Stimulated activated CD8-positive, alpha-beta memory T cell treated with anti-CD3 and anti-CD28 coated beads, Interleukin-12 subunit alpha, Interleukin-12 subunit beta, amount 100 ng/mL, for 24 hours (primary cell): ENCODE measurements around the gene MYH6.

Experiments used
- DNase-seq: peaks from one replicate; pipeline ENCODE4 v3.0.0-alpha.2; 2020; ENCODE audit errors: extremely low read depth

MYH6 gene

DNA sequence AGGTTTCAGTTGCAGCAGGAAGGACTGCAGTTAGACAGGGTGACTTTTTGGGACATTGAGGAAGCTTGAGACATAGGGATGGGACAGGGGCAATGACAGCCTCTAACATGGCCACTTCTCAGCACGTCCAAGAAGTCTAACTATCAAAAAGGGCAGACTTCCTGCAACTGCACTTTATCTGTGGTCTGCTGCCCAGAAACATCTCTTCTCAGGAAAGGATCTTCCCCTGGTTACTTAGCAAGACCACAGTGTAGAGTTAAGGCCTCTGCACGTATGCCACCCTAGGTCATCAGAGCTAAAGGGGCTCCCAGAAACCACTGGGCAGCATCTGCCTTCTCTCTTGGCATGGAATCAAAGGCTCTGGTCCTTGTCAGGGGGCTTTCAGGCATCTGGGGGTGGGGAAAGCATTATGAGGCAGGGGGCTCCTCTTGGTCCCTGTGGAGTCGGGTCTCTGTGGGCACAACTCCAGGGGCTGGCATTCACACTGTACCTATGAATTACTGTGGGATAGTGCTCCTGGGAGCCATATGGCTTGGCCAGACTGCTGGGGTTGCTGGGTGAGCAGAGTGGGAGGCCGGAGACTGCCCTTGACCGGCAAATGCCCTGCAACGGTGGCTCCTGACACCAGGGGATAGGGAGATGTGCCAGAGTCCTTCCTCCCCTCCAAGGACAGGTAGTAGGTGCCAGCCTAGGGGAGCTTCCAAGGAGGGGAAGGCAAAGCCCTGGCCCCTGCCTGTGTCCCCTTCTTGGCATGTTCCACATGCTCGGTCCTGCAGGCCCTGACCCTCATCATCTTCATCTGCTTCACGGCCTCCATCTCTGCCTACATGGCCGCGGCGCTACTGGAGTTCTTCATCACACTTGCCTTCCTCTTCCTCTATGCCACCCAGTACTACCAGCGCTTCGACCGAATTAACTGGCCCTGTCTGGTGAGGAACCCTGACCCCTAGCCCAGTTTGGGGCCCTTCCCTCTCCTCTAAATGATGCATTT lies 30.2 kb downstream of the MYH6 start:
- no peak for DNase-seq

DNA sequence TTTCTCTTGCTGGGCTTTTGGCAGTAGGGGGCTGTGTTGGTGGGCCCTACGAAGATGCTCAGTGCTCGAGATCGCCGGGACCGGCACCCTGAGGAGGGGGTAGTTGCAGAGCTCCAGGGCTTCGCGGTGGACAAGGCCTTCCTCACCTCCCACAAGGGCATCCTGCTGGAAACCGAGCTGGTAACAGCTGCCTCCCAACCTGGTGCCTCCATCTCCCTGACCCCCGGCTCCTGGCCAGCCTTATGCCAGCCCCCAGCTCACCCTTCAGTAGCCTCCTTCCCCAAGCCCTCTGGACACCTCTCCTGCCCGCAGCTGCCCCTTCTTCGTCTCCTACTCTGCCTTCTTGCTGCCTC lies 30.9 kb downstream of the MYH6 start:
- DNase-seq, result no peak

DNA sequence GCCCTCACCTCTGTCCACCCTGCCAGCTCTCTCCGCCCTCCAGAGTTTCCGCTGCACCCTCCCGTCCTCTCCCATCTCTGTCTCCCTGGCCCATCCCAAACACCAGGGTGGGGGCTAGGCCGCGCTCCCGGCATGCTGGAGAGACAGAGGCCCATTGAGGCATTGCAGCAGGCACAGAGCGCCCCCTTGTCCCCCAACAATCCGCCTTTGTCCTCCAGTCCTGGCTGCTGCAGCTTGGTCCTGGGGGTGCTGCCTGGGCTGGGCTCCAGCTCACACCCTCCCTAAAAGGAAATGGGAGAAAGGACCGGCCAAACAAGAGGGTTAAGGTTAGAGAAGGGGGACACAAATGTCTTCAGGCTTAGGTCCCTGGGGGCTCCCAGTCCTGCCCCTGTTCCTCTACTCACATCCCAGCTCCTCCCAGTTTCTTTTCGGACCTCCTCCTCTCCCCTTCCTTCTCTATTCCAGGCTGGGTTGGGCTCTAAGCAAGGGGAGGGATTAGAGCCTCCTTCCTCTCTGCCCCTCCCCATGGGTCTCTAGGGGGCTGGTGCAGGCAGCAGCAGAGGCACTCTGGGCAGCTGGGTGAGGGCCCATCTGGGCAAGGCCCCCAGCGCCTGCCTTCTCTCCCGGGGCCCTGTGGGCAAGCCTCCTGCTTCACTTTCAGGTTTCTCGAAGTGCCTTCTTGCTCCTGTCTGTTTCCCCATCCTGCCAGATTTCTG lies 31.4 kb downstream of the MYH6 start, which contains the start of gene CMTM5:
TSS of gene CMTM5 (plus strand) at position 565 of the 716 bp plus-strand sequence. CDS start 206 bp downstream, outside the sequence.
- DNase-seq, result no peak

DNA sequence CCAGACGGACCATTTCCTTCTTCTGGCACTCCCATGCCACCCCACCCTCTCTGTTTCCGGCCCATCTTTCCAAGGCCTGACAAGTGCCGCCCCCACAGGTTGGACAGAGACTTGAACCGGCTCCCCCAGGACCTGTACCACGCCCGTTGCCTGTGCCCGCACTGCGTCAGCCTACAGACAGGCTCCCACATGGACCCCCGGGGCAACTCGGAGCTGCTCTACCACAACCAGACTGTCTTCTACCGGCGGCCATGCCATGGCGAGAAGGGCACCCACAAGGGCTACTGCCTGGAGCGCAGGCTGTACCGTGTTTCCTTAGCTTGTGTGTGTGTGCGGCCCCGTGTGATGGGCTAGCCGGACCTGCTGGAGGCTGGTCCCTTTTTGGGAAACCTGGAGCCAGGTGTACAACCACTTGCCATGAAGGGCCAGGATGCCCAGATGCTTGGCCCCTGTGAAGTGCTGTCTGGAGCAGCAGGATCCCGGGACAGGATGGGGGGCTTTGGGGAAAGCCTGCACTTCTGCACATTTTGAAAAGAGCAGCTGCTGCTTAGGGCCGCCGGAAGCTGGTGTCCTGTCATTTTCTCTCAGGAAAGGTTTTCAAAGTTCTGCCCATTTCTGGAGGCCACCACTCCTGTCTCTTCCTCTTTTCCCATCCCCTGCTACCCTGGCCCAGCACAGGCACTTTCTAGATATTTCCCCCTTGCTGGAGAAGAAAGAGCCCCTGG lies 32.4 kb downstream of the MYH6 start:
- no peak for DNase-seq

DNA sequence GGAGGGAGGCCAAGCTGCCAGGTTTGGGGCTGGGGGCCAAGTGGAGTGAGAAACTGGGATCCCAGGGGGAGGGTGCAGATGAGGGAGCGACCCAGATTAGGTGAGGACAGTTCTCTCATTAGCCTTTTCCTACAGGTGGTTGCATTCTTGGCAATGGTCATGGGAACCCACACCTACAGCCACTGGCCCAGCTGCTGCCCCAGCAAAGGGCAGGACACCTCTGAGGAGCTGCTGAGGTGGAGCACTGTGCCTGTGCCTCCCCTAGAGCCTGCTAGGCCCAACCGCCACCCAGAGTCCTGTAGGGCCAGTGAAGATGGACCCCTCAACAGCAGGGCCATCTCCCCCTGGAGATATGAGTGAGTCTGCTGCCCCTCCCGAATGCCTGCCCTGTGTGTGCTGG lies 35.0 kb downstream of the MYH6 start:
- DNase-seq, result no peak

DNA sequence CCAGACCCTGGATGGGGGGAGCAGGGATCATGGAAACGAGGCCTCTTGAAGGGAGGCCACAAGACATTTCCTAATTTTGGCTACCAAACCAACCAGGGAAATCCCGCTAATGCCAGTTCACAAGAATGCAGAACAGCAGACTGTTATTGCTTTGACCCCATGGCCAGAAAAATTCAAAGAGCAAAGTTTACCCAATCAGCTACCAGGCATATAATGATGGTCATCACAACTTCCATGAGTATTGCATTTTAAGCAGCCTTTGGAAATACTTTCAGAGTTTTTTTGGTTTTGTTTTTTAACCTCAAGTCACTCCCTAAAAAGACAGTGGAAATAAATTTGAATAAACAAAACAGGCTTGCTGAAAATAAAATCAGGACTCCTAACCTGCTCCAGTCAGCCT lies 35.6 kb downstream of the MYH6 start, which contains the start of gene IL25:
TSS of gene IL25 (plus strand) at position 301 of the 400 bp plus-strand sequence.
- DNase-seq, result no peak

DNA sequence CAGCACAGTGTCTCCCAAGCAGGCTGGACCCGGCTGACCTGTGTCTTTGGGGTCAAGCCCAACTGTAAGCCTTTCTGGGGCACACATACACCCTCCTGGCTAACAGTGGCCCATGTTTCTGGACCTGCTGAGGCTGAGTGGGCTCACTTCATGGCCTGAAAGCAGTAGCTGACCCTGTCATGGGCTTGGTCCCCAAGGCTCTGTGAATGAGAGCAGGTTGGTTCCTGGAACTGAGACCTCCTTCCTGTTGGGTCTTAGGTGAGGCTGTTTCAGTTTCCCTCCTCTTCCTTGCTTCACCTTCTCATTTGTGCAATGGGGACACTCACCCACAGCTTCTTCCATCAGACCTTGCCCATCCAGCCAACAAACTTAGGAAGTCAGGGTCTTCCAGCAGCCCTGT lies 36.2 kb downstream of the MYH6 start:
- no peak for DNase-seq

DNA sequence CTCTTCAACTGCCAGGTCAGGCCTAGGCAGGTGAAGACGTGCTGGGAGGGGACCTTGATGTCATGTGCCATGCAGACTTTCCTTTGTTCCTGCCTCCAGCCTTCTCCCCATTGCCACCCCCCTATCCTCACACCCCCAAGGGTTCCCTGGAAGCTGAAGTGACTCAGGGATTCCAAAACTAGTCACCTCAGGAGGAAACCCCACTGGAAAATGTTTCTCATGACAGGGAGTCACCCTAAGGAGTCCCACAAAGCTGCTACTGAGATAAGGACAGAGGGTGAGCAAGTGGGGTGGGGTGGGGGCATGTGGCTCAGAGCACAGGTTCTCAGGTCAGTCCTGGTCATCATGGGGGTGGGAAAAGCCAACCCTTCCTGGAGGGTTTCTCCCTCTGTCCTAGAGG lies 37.9 kb downstream of the MYH6 start:
- no peak for DNase-seq

DNA sequence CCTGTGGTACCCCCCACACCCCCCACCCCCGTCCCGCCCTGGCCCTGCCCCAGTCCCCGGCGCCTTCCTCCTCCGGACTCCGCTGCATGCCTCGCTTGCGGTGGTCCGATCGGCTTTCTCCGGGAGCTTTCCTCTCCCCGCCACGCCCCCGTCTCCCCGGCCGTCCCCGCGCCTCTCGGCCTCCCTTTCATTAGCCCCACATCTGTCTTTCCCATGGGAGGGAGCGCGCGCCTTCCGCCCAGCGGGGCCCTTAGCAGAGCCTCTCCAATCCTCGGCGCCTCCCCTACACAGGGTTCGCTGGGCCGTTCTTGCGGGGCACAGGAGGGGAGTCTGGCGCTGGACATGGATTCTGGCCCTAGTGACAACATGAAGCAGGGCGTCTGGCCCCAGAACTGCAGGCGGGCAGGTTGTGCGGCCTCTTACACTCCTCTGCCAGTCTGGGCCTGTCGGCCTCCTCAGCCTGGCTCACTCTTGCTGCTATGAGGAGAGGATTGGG lies 41.6 kb downstream of the MYH6 start:
- no peak for DNase-seq

DNA sequence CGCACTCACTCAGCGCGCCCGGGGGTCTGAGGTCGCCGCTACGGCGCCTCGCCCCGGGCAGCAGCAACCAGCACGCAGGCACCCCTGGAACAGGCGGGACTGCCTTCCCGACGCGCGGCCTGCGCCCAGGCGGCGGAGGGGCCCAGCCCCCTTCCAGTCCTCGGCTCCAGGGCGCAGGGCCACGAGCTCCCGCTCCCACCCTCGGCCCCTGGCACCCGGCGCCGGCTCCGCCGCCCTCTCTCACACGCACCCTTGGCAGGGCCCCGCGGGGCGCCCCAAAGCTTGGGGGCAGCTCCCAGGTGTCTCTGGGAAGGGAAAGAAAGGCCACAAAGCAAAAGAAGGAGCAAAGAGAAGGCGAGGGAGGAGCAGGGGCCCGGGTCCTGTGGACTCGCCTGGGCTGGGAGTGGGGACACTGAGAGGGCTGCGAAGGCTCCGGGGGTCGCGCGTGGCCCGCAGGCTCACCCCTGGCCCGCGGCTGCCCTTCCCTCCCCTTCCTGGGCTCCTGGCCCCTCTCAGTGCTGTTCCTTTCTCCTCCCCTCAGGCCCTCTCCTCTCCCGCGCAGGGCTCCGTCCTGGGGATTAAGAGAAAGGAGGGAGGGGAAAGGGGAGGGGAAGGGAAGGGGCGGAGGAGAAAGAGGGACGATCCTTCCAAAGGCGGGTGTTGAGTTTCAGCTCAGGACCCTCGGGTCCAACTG lies 42.2 kb downstream of the MYH6 start:
- DNase-seq, result no peak

DNA sequence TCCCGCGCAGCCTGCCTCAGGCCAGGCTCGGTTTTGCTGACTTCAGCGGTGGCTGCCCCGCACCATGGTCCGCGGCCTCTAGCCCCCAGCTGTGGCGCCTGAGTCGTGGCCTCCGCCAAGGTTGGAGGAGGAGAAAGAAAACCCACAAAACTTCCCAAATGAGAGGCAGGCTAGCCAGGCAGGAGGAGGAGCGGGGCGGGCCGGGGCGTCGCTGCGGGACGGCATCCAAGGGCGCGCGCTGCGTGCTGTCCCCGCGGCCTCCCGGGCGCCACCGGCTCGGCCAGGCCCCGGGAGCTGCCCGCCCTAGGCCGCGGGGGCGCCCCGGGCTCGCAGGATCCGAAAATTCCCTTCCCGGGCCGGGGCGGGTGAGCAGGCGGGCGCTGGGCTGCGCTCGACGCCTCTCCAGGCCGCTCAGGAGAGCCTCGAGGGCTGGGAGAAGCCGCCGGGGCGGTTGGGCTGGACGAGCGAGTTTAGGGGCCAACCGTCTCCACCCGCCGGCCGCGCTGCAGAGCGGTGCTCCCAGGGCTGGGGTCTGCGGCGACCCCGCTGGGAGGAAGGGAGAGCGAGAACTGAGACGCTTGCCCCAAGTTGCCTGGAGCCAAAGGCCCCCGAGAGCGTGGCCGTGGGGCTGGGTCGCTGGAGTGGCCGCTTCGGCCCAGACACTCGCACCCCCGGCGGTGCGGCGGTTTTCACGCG lies 42.9 kb downstream of the MYH6 start, which contains the start of gene EFS:
TSS of gene EFS (minus strand) at position 137 of the 696 bp plus-strand sequence. CDS start 147 bp downstream, outside the sequence.
- no peak for DNase-seq

DNA sequence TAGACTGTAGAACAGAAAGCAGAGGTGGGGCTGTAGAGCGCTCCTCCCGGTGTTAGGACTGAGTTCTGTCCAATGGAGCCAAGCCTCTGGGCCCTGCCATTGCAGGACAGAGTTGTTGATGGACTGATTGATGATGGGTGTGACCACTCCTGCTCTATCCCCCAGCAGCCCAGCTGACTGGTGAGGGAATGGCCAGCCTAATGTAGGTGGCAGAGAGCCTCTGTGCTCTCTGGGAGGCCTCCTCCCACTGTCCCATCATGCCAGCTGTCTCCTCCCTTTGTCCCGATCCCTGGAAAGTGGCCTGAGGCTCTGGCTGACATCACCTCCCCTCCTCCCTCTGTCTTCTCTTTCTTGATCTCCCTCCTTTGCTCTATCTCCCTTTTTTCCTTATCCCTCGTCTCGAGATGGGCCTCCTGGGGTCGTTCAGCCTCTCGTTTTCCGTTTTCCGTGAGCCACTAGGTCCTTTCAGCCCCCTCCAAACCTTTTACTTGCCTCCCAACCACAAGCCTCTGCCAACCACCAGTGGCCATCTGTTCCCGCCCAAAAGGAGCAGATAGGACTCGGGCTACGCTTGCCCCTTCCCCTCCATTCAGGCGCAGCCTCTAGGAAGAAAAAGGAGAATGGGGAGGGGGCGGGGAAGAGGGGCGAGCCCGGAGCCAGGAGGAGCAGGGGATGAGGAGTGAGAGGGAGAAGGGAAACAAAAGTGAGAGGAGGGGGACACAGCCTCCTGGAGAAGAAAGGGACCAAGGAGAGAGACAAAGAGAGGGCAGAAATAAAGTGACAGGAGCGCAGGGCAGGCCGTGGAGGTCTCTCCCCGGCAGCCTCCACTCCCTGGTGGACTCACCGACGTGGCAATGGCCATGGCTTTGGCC lies 43.7 kb downstream of the MYH6 start:
- no peak for DNase-seq

DNA sequence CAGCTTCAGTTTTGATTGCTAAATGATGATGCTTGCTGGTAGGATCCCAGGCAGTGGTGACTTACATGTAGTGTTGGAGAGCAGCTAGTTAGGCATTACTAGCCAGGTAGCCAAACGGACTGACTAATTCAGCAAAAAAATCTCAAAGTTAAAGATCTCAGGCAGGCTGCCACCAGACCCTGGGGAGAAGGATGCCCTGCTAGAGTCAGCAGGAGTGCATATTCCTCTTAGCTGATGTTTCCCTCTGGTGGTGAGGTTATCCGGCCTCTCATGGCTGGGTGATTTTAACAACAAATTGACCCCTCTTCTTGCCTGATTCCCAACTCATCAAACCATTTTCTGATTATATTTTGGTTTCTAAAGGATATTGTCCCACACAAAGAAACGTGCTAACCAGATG lies 45.9 kb downstream of the MYH6 start:
- no peak for DNase-seq

DNA sequence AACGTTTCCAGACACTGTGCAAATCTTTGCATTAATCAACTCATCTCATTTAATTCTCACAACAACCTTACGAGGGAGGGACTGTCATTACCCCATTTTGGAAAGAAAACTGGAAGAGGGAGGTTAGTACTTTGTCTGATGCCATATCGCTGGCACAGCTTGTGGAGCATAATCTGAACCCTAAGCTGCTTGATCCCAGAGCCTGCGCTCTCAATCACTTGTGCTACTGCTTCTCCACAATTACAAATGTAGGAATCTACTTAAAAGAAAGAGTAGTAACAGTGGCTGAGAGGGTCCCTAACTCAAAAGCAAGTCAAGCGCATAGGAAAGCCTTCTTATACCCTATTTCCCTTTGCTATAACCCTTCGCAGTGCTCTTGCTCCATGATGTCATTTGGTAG lies 46.3 kb downstream of the MYH6 start:
- DNase-seq, result no peak

DNA sequence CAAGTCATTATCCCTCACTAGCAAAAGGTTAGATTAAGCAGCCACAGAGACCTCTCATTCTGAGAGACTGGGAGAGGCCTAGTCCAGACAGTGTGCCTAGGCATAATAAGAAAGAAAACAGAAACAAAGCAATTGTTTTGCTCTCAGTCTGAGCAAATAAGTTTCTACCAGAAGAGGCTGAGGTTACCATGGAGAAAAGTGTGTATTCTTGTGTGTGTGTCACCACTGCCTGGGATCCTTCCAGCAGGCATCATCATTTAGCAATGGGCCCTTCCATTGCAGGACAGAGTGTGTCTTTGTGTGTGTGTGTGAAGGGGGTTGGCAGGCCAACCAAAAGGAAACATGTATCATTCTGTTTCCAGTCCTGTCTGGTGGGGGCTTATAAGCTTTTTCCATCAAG lies 46.8 kb downstream of the MYH6 start:
- no peak for DNase-seq

DNA sequence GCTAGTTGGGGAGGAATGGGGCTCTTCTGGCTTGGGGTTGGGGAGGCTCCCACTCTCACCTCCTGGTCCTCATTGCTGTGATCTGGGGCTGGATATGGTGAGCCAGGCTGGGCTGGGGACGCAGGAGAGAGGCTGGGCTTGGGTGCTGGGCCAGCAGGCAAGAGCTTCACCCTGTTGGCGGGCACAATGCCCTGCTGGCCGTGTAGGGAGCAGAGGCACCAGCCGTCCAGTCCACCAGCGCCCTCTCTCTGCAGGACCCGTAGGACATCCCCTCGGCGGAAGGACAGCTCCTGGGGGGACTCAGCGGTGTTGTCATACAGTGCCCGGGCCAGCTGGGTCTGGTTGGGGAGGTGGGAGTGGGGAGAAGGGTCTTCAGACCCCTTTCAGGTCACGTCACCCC lies 47.6 kb downstream of the MYH6 start:
- DNase-seq, result no peak

DNA sequence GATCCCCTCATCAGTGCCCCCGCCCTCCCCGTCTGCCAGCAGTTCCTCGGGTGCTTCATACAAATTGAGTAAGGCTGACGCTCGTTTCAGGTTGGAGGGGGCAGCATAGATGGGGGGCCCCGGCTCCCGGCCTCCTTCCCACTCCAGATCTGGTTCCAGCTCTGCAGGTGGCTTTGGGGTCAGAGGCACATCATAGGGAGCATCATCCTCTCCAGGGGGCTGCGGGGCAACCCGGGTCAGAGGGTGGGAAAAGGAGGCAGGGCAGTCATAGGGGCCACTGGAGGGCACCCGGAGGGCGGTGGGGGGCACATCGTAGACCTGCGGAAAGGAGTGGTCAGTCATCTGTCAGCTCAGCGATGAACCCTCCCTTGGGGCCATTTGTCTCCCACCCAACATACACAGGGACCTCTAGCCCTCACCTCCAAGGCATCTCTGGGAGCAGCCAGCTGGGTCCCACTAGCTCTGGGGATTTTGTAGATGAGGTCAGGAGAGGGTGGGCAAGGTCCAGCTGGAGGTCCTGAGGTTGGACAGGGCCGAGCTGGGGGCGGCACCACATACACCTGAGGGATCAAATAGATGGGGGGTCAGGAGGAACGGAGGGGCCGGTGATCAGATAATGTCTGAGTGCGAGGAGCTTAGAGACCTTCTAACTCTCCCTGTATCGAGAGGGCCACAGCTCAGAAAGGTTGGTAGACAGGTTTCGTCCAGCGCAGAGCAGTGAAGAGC lies 48.2 kb downstream of the MYH6 start:
- no peak for DNase-seq

DNA sequence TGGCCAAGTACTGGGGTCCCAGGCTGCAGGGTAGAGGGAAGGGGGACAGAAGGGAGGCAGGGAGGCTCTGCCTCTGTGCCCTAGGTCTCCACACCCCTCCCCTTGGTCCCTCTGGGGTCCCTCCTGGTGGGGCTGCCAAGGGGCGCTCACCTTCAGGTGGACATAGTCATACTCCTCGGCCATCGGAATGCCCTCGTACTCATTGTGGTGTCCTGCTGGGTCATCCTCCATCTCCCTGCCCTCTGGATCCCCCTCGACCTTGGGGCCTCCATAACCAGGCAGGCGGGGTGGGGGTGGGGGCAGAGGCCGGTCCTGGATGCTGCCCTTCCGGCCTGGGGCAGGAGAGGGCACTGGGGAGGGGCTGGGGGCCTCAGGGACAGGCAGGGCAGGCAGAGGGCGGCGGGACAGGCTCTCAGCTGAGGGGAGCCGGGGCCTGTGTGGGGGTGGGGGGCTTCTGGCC lies 48.9 kb downstream of the MYH6 start:
- DNase-seq, result no peak
